GM13976 (cell line): Measurements from ENCODE around the gene RPL7A.

Experiments
- DNase-seq: peaks from one replicate; pipeline ENCODE4 v3.0.0; 2012; ENCODE audit warnings: low spot score
- in situ Hi-C: fragments of 300-500 bp; cut with MboI; formaldehyde crosslinking; loops from one replicate; pipeline ENCODE4 v1.12.0; 2022; ENCODE audit warnings: low sequenced_read_pairs, mixed read lengths, inconsistent platforms; ENCODE audit not compliant: unreplicated experiment
- TF ChIP-seq, protein P1 (sequence below): IDR thresholded peaks from 2 replicates; pipeline ENCODE4 v1.5.1; 2012; ENCODE audit warnings: borderline replicate concordance, mild to moderate bottlenecking; ENCODE audit not compliant: insufficient read depth; ENCODE audit errors: extremely low read depth, missing control alignments, control extremely low read depth

The RPL7A gene

DNA sequence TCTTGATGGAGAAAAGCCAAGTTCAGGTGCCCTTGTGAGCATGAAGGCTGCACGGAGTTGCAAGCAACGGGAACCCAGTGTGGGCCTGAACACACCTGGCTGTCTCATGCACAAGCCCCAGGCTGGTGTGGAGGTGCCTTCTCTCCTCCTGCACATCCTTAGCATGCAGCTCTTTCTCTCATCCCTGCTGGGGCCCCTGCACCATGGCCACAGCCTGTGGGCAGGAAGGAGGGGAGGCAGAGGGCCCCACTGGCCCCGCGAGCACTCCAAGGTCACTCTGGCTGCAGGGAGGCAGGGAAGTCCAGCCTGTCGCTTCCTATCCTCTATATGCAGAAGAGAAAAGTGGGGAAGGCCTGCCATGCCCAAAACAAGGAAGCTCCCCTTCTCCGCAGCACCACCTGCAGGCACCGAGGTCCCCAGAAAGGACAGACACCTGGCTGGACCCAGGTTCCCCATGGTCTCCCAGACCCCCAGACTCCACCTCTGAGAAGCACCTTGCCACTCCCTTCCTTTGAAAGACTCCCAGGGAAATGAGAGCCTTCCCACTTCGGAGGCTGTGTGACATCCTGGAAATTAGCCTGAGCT lies 46.8 kb downstream of the RPL7A start:
- no peak for DNase-seq
- in situ Hi-C loops = no loop called here
- TF ChIP-seq, protein P1, sequence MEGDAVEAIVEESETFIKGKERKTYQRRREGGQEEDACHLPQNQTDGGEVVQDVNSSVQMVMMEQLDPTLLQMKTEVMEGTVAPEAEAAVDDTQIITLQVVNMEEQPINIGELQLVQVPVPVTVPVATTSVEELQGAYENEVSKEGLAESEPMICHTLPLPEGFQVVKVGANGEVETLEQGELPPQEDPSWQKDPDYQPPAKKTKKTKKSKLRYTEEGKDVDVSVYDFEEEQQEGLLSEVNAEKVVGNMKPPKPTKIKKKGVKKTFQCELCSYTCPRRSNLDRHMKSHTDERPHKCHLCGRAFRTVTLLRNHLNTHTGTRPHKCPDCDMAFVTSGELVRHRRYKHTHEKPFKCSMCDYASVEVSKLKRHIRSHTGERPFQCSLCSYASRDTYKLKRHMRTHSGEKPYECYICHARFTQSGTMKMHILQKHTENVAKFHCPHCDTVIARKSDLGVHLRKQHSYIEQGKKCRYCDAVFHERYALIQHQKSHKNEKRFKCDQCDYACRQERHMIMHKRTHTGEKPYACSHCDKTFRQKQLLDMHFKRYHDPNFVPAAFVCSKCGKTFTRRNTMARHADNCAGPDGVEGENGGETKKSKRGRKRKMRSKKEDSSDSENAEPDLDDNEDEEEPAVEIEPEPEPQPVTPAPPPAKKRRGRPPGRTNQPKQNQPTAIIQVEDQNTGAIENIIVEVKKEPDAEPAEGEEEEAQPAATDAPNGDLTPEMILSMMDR = no peak

DNA sequence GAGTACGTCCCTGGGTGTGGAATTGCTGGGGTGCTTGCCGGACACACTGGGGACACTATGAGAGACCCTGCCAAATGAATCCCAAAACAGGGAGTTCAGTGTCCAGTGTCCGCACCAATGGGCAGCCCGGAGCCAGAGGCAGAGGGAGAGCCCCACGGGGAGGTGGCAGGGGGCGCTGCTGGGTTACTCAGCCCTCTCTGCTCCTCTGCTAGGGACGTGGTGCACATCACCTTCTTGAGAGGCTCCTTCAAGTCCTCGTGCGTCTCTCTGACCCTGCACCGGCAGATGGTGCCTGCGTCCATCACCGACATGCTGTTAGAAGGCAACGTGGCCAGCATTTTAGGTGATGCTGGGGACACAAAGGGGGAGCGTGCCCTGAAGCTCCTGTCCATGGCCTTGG lies 48.9 kb downstream of the RPL7A start:
- TF ChIP-seq, protein P1 = peak; percentile 6
- DNase-seq = no peak
- in situ Hi-C loops = no loop called here

DNA sequence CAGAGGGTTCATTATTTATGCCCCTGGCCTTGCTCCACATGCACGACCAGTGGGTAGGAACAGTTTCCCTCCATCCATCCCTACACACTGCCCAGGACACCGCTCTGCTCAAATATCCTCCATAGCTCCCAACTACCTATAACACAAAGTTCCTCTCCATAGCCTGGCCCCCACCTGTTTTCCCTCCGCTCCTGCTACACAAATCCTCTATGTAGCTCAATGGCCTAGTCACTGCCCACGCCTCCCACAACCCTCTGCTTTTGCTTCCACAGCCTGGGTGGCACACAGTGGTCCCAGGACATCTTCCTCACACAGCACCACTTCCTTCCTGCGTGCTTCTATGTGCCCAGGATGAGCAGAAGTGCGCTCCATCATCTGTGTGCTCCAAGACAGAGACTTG lies 49.4 kb downstream of the RPL7A start:
- no peak for DNase-seq
- in situ Hi-C loops = no loop called here
- TF ChIP-seq, protein P1 = no peak

DNA sequence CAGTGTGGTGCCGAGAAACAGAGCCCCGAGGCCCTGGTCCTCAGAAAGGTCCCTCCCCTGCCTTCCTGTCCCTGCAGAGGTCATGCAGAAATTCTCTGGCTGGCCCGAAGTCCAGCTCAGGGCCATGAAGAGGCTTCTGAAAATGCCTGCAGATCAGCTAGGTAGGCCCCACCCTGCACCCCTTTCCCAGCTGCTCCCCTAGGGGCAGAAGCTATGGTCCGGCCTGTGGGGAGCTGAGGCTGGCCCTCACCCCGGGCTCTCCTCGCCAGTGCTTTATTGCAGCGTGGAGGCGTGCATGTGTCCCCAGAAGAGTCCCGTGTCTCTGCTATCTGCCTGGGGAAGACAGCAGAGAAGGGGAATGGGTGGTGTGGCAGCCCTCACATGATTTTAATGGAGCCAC lies 49.9 kb downstream of the RPL7A start:
- in situ Hi-C loops = no loop called here
- no peak for DNase-seq
- TF ChIP-seq, protein P1 = no peak

DNA sequence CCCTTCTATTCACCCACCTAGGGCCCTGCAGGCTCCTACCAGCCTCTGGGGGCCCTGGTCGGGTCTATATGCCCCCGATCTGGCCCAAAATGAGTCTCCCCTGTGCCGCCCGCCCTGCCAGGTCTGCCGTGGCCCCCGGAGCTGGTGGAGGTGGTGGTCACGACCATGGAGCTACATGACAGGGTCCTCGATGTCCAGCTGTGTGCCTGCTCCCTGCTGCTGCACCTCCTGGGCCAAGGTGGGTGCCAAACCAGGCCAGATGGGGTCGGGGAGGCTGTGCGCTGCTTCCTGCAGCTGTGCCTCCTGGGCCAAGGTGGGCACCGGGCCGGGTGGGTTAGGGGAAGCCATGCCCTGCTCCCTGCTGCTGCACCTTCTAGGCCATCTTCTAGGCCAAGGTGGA lies 52.3 kb downstream of the RPL7A start:
- in situ Hi-C loops = no loop called here
- TF ChIP-seq, protein P1 = no peak
- no peak for DNase-seq
